GM21515 (cell line): ENCODE data around the gene CCER1.

Source experiments
- ATAC-seq: cut with Tn5 transposase; IDR thresholded peaks from one replicate; pipeline ENCODE4 v1.9.1; 2021; ENCODE audit not compliant: unreplicated experiment

The CCER1 gene

GRCh38 chr12:90922145-90922627, 32.8 kb downstream of the CCER1 start:
- no peak for ATAC-seq

DNA sequence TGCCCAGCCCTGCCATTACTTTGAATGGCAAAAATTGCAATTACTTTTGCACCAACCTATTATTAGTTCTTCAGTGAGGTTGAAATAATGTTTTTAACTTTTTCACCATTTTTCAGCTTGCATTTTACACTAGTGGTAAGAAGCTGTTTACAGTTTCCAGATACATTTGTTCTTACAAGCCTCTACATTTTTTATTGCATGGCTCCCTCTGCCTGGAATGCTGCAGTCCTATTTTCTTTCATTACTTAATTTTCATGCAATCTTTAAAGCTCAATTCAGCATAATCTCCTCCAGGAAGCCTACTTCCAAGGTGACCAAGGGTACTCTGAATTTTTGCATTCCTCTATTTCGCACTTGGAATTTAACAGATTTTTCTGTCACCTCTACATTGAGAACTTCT, 33.4 kb downstream of the CCER1 start:
- ATAC-seq, result no peak

DNA sequence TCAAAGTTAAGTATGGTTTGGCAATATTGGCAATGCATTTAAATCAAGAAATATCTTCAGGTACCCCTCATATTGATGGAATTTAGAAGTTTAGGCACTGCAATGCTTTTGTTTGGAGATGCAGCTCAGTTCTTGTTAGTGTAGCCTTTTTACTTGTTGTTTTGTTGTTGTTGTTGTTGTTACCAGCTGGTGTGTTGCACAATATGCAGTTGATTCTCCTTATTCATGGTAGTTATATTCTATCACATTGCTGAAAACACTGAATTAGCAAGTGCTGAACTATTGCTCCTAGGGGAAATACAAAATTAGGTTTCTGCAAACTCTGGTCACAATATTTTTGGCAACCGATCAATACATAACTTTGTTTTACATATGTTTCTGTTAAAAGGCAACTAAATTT, 34.8 kb downstream of the CCER1 start:
- ATAC-seq, result no peak

DNA sequence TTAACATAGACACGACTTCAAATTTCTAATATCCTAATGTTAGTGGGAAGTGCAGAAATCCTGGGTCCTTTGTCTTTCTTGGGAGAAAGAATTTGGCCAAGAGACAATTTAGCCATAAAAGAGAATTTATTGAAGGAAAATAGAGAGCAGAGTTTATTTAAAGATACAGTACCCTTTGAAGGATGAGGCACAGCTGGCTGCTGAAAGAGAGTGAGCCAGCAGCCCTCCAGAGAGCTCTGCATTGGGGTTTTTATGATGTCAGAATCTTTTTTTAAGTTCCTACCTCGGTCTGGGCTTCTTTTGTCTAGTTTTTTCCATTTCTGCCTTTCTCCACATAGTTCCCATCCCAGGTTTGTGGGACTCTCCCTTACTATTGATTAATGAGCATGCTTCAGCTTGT, 37.5 kb downstream of the CCER1 start:
- no peak for ATAC-seq

DNA sequence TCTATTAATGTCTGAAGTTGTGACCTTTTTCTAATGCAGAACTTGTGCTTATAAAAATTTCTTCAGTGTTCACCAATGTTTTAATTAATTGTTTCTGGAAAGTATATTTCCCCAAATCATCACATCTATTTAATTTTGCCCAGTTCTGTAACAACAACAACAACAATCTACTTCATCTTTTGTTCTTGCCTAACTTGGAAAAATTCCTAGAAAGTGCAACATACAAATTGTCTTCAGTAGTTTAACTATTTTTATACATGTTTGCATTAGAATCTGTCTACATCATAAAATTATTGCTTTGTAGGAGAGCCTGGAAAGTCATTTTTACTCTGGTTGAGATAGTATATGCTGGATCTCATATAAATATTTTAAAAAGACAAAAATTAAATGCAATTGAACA, 38.5 kb downstream of the CCER1 start:
- ATAC-seq, result no peak

DNA sequence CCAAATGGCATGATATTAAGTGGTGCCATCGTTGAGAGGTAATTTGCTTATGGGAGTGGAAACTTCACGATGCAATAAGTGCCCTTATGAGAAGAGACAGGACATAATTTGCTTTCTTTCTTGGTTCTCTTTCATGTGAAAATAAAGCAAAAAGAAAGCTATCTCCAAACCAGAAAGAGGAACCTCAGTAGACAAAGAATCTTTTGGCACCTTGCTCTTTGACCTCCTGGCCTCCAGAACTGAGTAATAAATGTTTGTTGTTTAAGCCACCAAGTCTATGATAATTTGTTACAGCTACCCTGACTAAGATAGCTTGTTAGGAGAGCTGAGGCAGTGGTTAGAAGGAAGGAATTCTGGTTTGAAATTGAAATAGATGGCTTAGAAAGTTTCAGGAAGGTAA, 39.6 kb downstream of the CCER1 start:
- ATAC-seq, result no peak

DNA sequence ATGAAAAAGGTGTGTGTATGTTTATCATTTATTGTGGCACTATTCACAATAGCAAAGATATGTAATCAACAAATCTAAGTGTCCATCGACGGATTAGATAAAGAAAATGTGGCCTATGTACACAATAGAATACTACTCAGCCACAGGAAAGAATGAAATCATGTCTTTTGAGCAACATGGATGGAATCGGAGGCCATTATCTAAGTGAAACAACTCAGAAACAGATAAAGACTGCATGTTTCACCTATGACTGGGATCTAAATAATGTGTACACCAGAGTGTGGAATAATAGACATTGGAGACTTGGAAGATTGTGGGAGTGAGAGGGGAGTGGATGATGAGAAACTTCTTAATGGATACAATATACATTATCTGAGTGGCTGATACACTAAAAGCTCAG, 44.0 kb downstream of the CCER1 start:
- ATAC-seq, result no peak

DNA sequence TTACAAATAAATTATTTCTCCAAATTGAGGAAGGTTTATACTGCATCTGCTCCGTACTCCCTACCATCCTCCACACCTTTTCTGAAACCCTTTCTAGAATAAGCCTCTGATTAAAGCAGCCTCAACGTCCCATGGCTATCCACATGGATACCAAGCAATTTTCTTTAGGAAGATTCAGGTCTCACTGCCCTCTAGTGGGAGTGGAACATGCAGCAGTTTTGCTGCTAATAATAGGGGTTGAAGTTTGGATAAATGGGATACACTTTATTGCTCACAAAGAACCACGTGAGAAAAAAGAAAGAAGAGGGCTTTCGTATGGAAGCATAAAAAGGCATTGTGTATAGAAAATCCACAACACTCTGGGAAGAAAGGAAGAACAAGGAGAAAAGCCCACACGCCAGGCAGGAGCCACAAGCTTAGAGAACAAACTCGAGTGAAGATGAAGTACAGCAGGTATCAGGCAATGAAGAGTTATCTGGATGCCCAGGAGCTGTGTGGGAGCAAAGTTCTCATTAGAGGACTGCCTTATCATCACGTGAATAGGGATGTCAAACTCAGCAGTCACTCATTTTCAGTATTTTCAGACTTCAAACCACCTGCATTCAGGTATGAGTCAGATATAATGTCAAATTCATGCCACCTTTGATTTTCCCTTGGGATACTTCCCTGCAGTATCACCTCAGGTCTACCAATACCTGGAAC, 45.8 kb downstream of the CCER1 start:
- no peak for ATAC-seq

- no peak for ATAC-seq
These were observed 46.5 kb downstream of the CCER1 start for GRCh38 chr12:90908465-90908864.

DNA sequence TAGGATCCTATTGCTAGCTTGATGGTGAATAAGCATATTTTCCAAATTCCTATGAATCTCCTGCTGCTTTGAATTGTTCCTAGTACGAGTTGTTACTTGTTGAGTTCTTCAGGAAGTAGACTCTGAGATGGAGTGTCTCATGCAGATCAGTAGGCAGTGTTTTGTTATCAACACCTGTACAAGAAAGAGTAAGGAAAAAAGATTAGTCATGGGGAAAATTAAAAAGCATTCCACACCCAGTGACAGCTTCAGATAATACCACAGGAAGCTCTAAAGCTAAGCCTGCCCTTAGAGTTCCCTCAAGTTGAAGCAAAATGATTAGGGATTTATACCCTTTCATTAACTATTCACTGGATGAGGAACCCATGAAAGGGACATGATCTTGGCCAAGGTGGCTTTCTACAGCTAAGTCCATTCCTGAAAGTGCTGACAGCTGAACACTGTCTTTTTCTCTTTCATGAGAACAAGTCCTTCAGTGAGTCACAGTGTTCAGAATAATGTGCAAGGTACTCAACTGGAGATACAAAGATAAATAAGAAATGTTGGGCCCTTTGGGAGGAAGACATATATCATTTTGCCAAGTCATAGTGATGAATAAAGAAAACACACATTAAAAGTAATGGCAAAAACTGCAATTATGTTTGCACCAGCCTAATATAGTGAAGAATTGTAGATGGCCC, 49.1 kb downstream of the CCER1 start:
- no peak for ATAC-seq

GRCh38 chr12:90902596-90902995, 52.4 kb downstream of the CCER1 start:
- no peak for ATAC-seq
